ENCODE data around the gene ACKR3.

The ACKR3 gene

GRCh38 chr2:236588932-236589592 lies 19.4 kb downstream of the ACKR3 start:
- no peak for DNase-seq

- no peak for DNase-seq
Observed at GRCh38 chr2:236590846-236591245, 21.2 kb downstream of the ACKR3 start.

- DNase-seq, result no peak
Observed at GRCh38 chr2:236592821-236593220, 23.2 kb downstream of the ACKR3 start.

GRCh38 chr2:236593531-236593930 lies 23.9 kb downstream of the ACKR3 start:
- no peak for DNase-seq

GRCh38 chr2:236593956-236594355 lies 24.3 kb downstream of the ACKR3 start:
- DNase-seq, result no peak

GRCh38 chr2:236597629-236598028 lies 28.0 kb downstream of the ACKR3 start:
- DNase-seq, result no peak

- DNase-seq, result no peak
Observed at GRCh38 chr2:236599059-236599458, 29.4 kb downstream of the ACKR3 start.

GRCh38 chr2:236600158-236600557 lies 30.5 kb downstream of the ACKR3 start:
- DNase-seq, result no peak

- DNase-seq, result peak; percentile 8
Observed at GRCh38 chr2:236600892-236601291, 31.3 kb downstream of the ACKR3 start.

- no peak for DNase-seq
Observed at GRCh38 chr2:236601316-236602202, 31.9 kb downstream of the ACKR3 start.

- DNase-seq, result no peak
Observed at GRCh38 chr2:236602678-236603077, 33.1 kb downstream of the ACKR3 start.

GRCh38 chr2:236603361-236604015 lies 33.9 kb downstream of the ACKR3 start:
- DNase-seq, result no peak

- DNase-seq, result no peak
Observed at GRCh38 chr2:236604575-236605344, 35.1 kb downstream of the ACKR3 start.

- DNase-seq, result no peak
Observed at GRCh38 chr2:236605345-236605734, 35.7 kb downstream of the ACKR3 start.

GRCh38 chr2:236606023-236606422 lies 36.4 kb downstream of the ACKR3 start:
- DNase-seq, result no peak

GRCh38 chr2:236607471-236608187 lies 38.0 kb downstream of the ACKR3 start:
- DNase-seq, result no peak

GRCh38 chr2:236608188-236608525 lies 38.5 kb downstream of the ACKR3 start:
- DNase-seq, result no peak

- no peak for DNase-seq
Observed at GRCh38 chr2:236608710-236609109, 39.1 kb downstream of the ACKR3 start.

GRCh38 chr2:236610991-236611821 lies 41.6 kb downstream of the ACKR3 start:
- no peak for DNase-seq

- DNase-seq, result no peak
Observed at GRCh38 chr2:236612737-236613136, 43.1 kb downstream of the ACKR3 start.

- no peak for DNase-seq
Observed at GRCh38 chr2:236613612-236614011, 44.0 kb downstream of the ACKR3 start.

GRCh38 chr2:236614551-236614950 lies 44.9 kb downstream of the ACKR3 start:
- no peak for DNase-seq
